AG09309 (cell line): ENCODE data around the gene ATXN7.

ENCODE experiments used
- DNase-seq: peaks from one replicate; pipeline ENCODE4 v3.0.0-alpha.2; 2010; ENCODE audit warnings: low read depth
- H3K4me3 ChIP-seq: 2 replicates; pipeline ENCODE4 v1.5.1; 2011; ENCODE audit warnings: mild to moderate bottlenecking, low read depth, low read length, moderate library complexity; ENCODE audit not compliant: control insufficient read depth
- TF ChIP-seq, protein P1 (sequence below): IDR thresholded peaks from 2 replicates; pipeline ENCODE4 v1.5.1; 2011; ENCODE audit warnings: mild to moderate bottlenecking, low read depth, low read length, inconsistent platforms; ENCODE audit not compliant: insufficient read depth, control insufficient read depth; ENCODE audit errors: missing control alignments

Gene ATXN7

DNA sequence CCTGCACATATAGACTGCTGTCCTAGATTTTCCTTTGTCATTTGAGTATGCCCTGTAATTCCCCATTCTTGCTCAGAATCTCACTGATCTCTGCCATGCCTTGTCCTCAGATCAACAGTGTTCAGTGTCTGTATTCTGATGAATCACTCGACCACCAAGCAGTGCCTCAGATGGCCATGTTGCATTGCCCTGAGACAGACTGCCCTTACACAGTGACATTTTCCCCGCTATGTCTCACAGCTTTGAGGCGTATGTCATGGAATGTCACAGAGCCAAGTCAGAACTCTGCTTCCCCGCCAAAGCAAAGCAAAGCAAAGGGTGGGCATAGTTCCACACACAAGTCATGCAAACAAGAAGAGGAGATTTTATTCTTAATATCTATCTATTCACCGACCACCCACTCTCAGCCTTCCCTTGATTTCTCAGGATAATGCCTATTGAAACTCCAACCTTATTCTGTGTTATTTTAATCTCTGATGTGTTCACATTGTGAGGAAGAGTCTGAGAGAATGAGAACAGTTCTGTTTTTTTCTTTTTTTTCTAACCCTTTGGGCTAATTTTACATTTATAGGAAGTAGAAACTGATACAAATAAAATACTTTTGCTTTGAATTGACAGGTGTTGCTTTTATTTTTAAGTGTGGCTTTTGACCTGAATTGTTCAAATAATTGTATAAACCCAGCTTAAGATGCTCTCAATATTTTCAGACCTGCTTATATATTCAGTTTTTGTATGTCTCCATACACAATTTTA, 176.5 kb downstream of the ATXN7 start:
- DNase-seq: no peak
- no peak overlapping the region for H3K4me3 ChIP-seq
- TF ChIP-seq, protein P1, sequence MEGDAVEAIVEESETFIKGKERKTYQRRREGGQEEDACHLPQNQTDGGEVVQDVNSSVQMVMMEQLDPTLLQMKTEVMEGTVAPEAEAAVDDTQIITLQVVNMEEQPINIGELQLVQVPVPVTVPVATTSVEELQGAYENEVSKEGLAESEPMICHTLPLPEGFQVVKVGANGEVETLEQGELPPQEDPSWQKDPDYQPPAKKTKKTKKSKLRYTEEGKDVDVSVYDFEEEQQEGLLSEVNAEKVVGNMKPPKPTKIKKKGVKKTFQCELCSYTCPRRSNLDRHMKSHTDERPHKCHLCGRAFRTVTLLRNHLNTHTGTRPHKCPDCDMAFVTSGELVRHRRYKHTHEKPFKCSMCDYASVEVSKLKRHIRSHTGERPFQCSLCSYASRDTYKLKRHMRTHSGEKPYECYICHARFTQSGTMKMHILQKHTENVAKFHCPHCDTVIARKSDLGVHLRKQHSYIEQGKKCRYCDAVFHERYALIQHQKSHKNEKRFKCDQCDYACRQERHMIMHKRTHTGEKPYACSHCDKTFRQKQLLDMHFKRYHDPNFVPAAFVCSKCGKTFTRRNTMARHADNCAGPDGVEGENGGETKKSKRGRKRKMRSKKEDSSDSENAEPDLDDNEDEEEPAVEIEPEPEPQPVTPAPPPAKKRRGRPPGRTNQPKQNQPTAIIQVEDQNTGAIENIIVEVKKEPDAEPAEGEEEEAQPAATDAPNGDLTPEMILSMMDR: no peak

DNA sequence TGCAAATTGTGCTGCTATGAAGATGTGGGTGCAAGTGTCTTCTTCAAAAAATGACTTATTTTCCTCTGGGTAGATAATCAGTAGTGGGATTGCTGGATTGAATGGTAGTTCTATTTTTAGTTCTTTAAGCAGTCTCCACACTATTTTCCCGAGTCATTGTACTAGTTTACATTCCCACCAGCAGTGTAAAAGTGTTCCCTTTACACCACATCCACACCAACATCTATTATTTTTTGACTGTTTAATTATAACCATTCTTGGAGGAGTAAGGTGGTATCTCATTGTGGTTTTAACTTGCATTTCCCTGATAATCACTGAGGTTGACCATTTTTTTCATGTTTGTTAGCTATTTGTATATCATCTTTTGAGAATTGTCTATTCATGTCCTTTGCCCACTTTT, 179.3 kb downstream of the ATXN7 start:
- TF ChIP-seq, protein P1: no peak
- no peak overlapping the region for H3K4me3 ChIP-seq
- DNase-seq: no peak

DNA sequence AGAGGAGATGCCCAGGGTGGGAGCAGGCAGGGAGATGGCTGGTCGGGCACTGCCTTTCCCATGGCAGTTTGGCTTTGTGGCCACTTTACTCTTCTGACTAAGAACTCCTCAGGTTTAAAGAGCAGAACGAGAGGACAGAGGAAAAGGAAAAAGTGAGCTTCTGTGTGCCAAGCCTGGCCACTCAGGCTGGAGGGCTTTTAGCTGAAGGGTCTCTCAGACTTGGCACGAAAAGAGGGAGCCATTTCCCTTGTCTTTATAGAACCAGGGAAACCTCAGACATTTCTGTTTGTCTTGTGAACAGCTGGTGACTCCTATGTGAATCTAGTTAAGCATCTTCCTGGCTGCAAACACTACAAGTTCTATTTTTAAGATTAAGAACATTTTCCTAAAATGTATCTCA, 182.9 kb downstream of the ATXN7 start:
- TF ChIP-seq, protein P1: no peak
- DNase-seq: no peak
- no peak overlapping the region for H3K4me3 ChIP-seq

DNA sequence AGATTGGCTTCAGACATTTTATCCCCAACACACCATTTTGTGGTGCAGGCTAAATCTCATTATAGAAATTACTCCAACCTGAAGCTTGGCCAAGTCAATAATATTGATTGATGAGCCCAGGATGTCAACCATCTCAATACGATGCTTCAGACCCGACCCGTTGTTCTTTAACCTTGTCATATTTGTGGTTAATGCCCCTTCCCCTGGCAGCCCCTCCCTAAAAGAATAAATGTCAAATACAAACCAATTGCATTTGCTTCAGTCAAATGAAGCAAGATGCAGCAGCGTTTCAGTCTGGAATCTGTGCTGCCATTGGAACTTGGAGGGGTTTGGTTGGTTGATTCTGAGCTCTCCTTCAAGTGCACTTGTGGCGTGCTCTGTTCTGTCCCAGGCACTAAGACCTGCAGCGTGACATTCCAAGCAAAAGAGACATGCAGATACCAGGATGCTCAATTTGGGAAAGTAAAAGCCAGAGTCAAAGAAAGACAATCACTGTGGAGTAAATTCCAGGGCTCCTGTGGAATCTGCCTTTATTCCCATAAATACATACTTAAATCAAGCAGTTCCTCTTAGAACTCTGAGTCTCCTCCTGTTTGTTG, 183.4 kb downstream of the ATXN7 start:
- TF ChIP-seq, protein P1: no peak
- H3K4me3 ChIP-seq: no peak overlapping the region
- DNase-seq: no peak

DNA sequence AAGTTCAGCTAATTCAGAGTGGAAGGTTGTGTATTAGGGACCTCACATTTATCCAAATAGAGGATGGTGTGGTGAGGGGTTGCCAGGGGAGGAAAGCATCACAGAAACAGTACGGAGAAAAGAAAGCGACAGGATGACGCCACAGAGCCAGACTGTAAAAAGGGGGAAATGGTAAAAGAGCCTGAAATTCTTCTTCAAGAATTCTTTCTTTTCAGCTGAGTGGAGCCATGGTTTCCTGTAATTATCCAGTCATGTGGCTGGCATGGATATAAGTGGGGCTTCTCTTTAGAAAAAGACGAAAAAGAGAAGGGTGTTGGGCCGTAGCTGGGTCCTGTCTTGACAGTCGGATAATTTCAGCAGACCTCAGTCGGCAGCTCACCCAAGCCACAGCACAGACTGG, 184.1 kb downstream of the ATXN7 start:
- DNase-seq: no peak
- H3K4me3 ChIP-seq: no peak overlapping the region
- TF ChIP-seq, protein P1: no peak

DNA sequence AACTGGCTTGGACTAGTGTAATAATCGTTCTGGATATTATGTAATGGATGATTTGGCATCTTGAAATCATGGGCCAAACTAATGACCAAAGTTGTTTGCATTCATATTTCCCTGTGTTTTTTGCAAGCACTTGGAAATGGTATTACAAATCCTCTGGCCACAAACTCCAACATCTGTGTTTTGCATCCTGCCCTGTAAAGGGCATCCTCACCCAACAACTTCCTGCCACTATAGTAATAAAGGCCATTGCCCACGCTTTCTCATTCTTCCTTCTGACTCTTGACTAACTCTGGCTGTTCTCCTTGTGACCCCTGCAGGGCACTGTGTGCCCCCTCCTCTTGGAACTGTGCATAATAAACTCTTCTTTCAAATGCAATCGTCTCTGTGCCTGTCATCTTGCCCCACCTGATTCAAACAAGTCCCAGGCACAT, 185.0 kb downstream of the ATXN7 start:
- no peak overlapping the region for H3K4me3 ChIP-seq
- peak; percentile 67 for DNase-seq
- TF ChIP-seq, protein P1: no peak
